B cell (primary cell): ENCODE results near the gene ZMIZ1. TPM values are rescaled to one million over a fixed set of nuclear protein-coding genes. Genes with fewer than 3 reads are reported as not detected.

Experiments
- ATAC-seq: fragments of 200-7000 bp; cut with Tn5 transposase; one replicate; pipeline ENCODE4 v1.10.0; 2021; ENCODE audit warnings: low read depth, mild to moderate bottlenecking, moderate number of reproducible peaks, moderate library complexity
- CTCF ChIA-PET: fragments of 350-600 bp; sonication (Branson Sonifier 250); formaldehyde crosslinking; loops from one replicate; lab custom pipeline; 2021; ENCODE audit warnings: antibody characterized with exemption, inconsistent platforms; lab: Charles Lee
- POLR2A ChIA-PET: fragments of 350-600 bp; sonication (Branson Sonifier 250); formaldehyde crosslinking; loops from one replicate; lab custom pipeline; 2021; ENCODE audit warnings: antibody characterized with exemption; lab: Charles Lee
- DNase-seq: peaks from one replicate; pipeline ENCODE4 v3.0.0; 2013
- H2AFZ ChIP-seq: 2 replicates; pipeline ENCODE4 v1.6.1; 2012; ENCODE audit warnings: mild to moderate bottlenecking, low read depth, low read length; ENCODE audit not compliant: insufficient read depth, poor library complexity, severe bottlenecking
- H3K27ac ChIP-seq, 2 donors: 1 replicate in 1 of 2; 2 replicates in 1 of 2; pipeline ENCODE4 v1.5.1; 2012 to 2013; ENCODE audit warnings: low read length in 2 of 2, mild to moderate bottlenecking in 2 of 2, moderate library complexity in 1 of 2
- H3K27me3 ChIP-seq, 4 experiments: fragments of 200-600 bp in 1 of 4; sonication (generic) in 1 of 4; replicated peaks in 1 of 4; 1 replicate in 2 of 4; 2 replicates in 2 of 4; pipeline versions ENCODE4 v1.6.1 to v1.7.0; 2013 to 2016; ENCODE audit warnings: low read length in 3 of 4, mild to moderate bottlenecking in 2 of 4, mixed read lengths in 1 of 4, moderate library complexity in 1 of 4; ENCODE audit not compliant: insufficient read depth in 4 of 4, control insufficient read depth in 3 of 4; ENCODE audit errors: control extremely low read depth in 1 of 4
- H3K36me3 ChIP-seq, 2 experiments: replicated peaks in 1 of 2; 1 replicate in 1 of 2; 2 replicates in 1 of 2; pipeline versions ENCODE4 v1.6.1 to v1.7.1; 2013; ENCODE audit warnings: low read length in 1 of 2; ENCODE audit not compliant: insufficient read depth in 2 of 2, control insufficient read depth in 1 of 2; ENCODE audit errors: control extremely low read depth in 1 of 2, extremely low read depth in 1 of 2
- H3K4me1 ChIP-seq, 2 donors: fragments of 200-600 bp in 1 of 2; sonication (generic) in 1 of 2; 1 replicate in 1 of 2; 2 replicates in 1 of 2; pipeline versions ENCODE4 v1.5.1 to v1.6.1; 2013 to 2017; ENCODE audit warnings: low read length in 2 of 2; ENCODE audit not compliant: control insufficient read depth in 2 of 2, insufficient read depth in 2 of 2
- H3K4me2 ChIP-seq: replicated peaks from 2 replicates; pipeline ENCODE3; 2012; ENCODE audit warnings: mild to moderate bottlenecking, low read depth, low read length; ENCODE audit not compliant: poor library complexity, severe bottlenecking
- H3K4me3 ChIP-seq, 5 experiments: fragments of 200-600 bp in 1 of 5; sonication (generic) in 1 of 5; 1 replicate in 3 of 5; 2 replicates in 2 of 5; pipeline versions ENCODE4 v1.5.1 to v1.7.0; 2011 to 2016; ENCODE audit warnings: low read length in 4 of 5, mild to moderate bottlenecking in 4 of 5, low read depth in 2 of 5, control low read depth in 1 of 5, moderate library complexity in 1 of 5; ENCODE audit not compliant: insufficient read depth in 1 of 5; ENCODE audit errors: control extremely low read depth in 1 of 5, extremely low read depth in 1 of 5
- H3K79me2 ChIP-seq: fragments of 200-600 bp; sonication (generic); one replicate; pipeline ENCODE4 v1.6.0; 2016; ENCODE audit warnings: low read length; ENCODE audit not compliant: control insufficient read depth, insufficient read depth
- H3K9ac ChIP-seq: fragments of 200-600 bp; sonication (generic); 2 replicates; pipeline ENCODE4 v1.6.1; 2017; ENCODE audit warnings: mild to moderate bottlenecking, low read length, moderate library complexity
- H3K9me3 ChIP-seq, 3 donors: one replicate each; pipeline versions ENCODE4 v1.6.1 to v1.7.1; 2013; ENCODE audit warnings: low read length in 2 of 3; ENCODE audit not compliant: control insufficient read depth in 2 of 3, insufficient read depth in 1 of 3; ENCODE audit errors: control extremely low read depth in 1 of 3
- H4K20me1 ChIP-seq: 2 replicates; pipeline ENCODE4 v1.6.0; 2012; ENCODE audit warnings: mild to moderate bottlenecking, low read length; ENCODE audit not compliant: insufficient read depth, control insufficient read depth, poor library complexity, severe bottlenecking
- H3K27ac Mint-ChIP-seq: one replicate; pipeline ENCODE4 v1.8.0; 2021; ENCODE audit warnings: mixed read lengths
- H3K27me3 Mint-ChIP-seq: one replicate; pipeline ENCODE4 v1.8.0; 2021; ENCODE audit warnings: mixed read lengths
- H3K4me1 Mint-ChIP-seq: one replicate; pipeline ENCODE4 v1.8.0; 2021; ENCODE audit warnings: mixed read lengths
- H3K4me3 Mint-ChIP-seq: one replicate; pipeline ENCODE4 v1.8.0; 2021; ENCODE audit warnings: mixed read lengths
- H3K9me3 Mint-ChIP-seq: one replicate; pipeline ENCODE4 v1.8.0; 2022; ENCODE audit warnings: mixed read lengths; ENCODE audit not compliant: insufficient read depth
- CTCF ChIP-seq: fragments of 200-600 bp; IDR thresholded peaks from one replicate; pipeline ENCODE4 v1.8.0; 2022; ENCODE audit warnings: antibody characterized with exemption, mild to moderate bottlenecking
- EZH2 ChIP-seq: IDR thresholded peaks from 2 replicates; pipeline ENCODE4 v1.6.1; 2012; ENCODE audit warnings: borderline replicate concordance, low read depth, mild to moderate bottlenecking, moderate library complexity, low read length; ENCODE audit not compliant: insufficient read depth, poor library complexity, severe bottlenecking
- WGBS: methylation state at CpG from one replicate; pipeline ENCODE4 v1.1.5; 2013; ENCODE audit warnings: missing lambda C conversion rate; ENCODE audit not compliant: insufficient coverage; 5-methylcytosine and 5-hydroxymethylcytosine counted together
- intact Hi-C: fragments of 100-400 bp; cut with micrococcal nuclease; formaldehyde crosslinking; loops from one replicate; pipeline ENCODE4 v1.10.0; 2022
- polyA plus RNA-seq: library from polyadenylated mRNA; depleted of rRNA; stranded (reverse); fragments of >200 nt; gene quantifications from 2 replicates; pipeline ENCODE4 v1.2.3, GENCODE V29; 2012
- total RNA-seq, 2 donors: library from RNA; stranded (reverse); fragments of 120-200 nt in 1 of 2; gene quantifications; 1 replicate in 1 of 2; 2 replicates in 1 of 2; pipeline versions ENCODE4 v1.2.3 to v1.2.4, GENCODE V29; 2013 to 2022

The ZMIZ1 gene
- total and polyA plus RNA-seq, 2 donors (not counting 1 experiment from before 2014, with no cell fraction given), result 14.3 to 64.9 TPM

DNA sequence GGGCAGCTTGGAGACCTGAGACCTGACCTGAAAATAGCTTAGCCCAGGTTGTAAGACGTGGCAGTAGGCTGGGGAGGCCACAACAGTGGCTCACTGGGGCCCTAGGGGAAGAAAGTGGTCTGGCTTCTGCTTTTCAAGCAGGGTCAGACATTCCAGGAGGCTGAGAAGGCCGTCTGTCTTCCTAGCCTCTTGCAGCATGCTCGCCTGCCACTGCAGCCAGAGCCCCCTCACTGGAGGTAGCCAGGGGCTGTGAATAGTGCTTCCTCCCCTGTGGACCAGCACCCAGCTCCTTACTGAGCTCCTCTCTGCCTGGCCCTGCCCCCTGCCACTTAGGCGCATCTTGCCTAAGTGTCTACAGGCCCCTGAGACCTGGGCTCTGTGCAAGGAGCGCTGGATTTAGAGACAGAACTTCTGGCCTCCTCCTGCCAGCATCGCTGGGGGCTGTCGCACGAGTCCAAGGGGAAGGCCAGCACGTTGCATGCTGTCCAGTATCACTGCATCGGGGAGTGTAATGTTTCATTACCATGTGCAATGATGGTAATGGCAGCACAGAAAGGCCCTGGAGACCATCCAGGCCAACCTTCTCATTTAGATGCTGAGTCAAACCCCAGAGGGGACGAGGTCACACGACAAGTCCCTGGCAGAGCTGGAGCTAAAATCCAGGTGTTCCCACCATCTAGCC, 12.7 kb downstream of the ZMIZ1 start:
- Histone ChIP-seq H3K79me2 (peaks cover 21% of the 10 kb centered on the region), H3K27me3 (peaks cover 0 to 33% (median 14%) of the 10 kb centered on the region in 4 experiments), H3K4me3 (no peak overlapping the region), H3K9me3 (peaks cover 0 to 2% (median 0%) of the 10 kb centered on the region in 3 donors), H4K20me1 (no peaks in the 10 kb centered on the region), H3K27ac (no peak overlapping the region), H3K36me3 (no peaks in the 10 kb centered on the region), H3K4me2 (no peak overlapping the region), H2AFZ (no peak overlapping the region), H3K9ac (no peak overlapping the region), H3K4me1 (peaks cover 41 to 53% of the 10 kb centered on the region in 2 donors)
- ATAC-seq (no peak), DNase-seq (no peak)
- intact Hi-C loops, result no loop called here
- peaks cover 41% of the 10 kb centered on the region for H3K4me1 Mint-ChIP-seq
- CTCF ChIA-PET, result no interaction called here
- no peak overlapping the region for H3K27ac Mint-ChIP-seq
- TF ChIP-seq CTCF, result no peak
- TF ChIP-seq EZH2, result no peak
- 55% methylated on average over 11 of the region's 12 CpGs for WGBS
- POLR2A ChIA-PET, result no interaction called here
- H3K9me3 Mint-ChIP-seq, result no peaks in the 10 kb centered on the region
- peaks cover 40% of the 10 kb centered on the region for H3K27me3 Mint-ChIP-seq
- no peak overlapping the region for H3K4me3 Mint-ChIP-seq

DNA sequence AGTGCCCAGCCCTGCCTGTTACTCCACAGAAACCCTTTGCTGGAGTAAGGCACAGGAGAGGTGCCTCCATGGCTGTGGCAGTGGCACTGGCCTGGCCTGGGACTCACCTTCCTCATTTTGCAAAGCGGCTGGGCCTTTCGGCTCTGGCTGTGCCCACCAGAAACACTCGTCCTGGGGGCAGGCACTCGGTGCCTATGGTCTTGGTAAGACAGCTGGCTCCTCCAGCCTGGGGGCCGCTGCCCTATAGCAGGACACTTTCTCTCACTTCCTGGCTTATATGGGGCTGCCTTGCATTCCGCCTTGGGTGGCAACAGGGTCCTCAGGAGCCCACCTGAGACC, 13.2 kb downstream of the ZMIZ1 start:
- H2AFZ ChIP-seq, result no peak overlapping the region
- H3K4me1 ChIP-seq, result peaks cover 41 to 53% of the 10 kb centered on the region in 2 donors
- no peak overlapping the region for H3K4me2 ChIP-seq
- H3K36me3 ChIP-seq, result no peaks in the 10 kb centered on the region
- H3K4me3 ChIP-seq, result no peak overlapping the region
- H3K79me2 ChIP-seq, result peaks cover 18% of the 10 kb centered on the region
- Mint-ChIP-seq H3K27ac (no peak overlapping the region), H3K9me3 (no peaks in the 10 kb centered on the region), H3K4me1 (peaks cover 43% of the 10 kb centered on the region), H3K27me3 (peaks cover 42% of the 10 kb centered on the region), H3K4me3 (no peak overlapping the region)
- no peaks in the 10 kb centered on the region for H4K20me1 ChIP-seq
- no peak overlapping the region for H3K9ac ChIP-seq
- H3K27me3 ChIP-seq, result peaks cover 0 to 31% (median 15%) of the 10 kb centered on the region in 4 experiments
- ATAC-seq, result no peak
- H3K9me3 ChIP-seq, result peaks cover 0 to 2% (median 0%) of the 10 kb centered on the region in 3 donors
- intact Hi-C loops, result no loop called here
- TF ChIP-seq CTCF, result no peak
- no peak for TF ChIP-seq EZH2
- CTCF ChIA-PET, result no interaction called here
- POLR2A ChIA-PET, result no interaction called here
- DNase-seq, result no peak
- WGBS, result 85% methylated on average over 6 of the region's 6 CpGs
- no peak overlapping the region for H3K27ac ChIP-seq
